HepG2 (cell line): ENCODE results near the gene GRIN3B. TPM values are rescaled to one million over a fixed set of nuclear protein-coding genes. Genes with fewer than 3 reads are reported as not detected.

Experiments
- EZH2 ChIP-seq: conservative IDR thresholded peaks from 2 replicates; pipeline ENCODE4 v1.6.1; 2012; ENCODE audit warnings: mild to moderate bottlenecking, low read depth, low read length, moderate library complexity
- MXD3 ChIP-seq: IDR thresholded peaks from 2 replicates; pipeline ENCODE4 v1.6.1; 2016; ENCODE audit warnings: mild to moderate bottlenecking, missing biosample characterization, missing genetic modification reagents
- NR2F1 ChIP-seq, 2 experiments: fragments of 450-650 bp in 1 of 2; formaldehyde crosslinking in 1 of 2; IDR thresholded peaks; 2 replicates each; pipeline versions ENCODE4 v1.5.0 to v1.6.1; 2016 to 2020; ENCODE audit warnings: mild to moderate bottlenecking in 1 of 2, missing compliant biosample characterization in 1 of 2, missing genetic modification reagents in 1 of 2, moderate library complexity in 1 of 2
- RARG ChIP-seq: sonication (generic); formaldehyde crosslinking; IDR thresholded peaks from 2 replicates; pipeline ENCODE4 v1.4.0; 2020; ENCODE audit warnings: low read depth, mild to moderate bottlenecking, missing genetic modification reagents
- SP5 ChIP-seq: IDR thresholded peaks from 2 replicates; pipeline ENCODE4 v1.6.1; 2016; ENCODE audit warnings: low read depth, borderline replicate concordance
- STAG1 ChIP-seq: sonication (generic); formaldehyde crosslinking; IDR thresholded peaks from 2 replicates; pipeline ENCODE4 v1.4.0; 2020; ENCODE audit warnings: missing genetic modification reagents
- SUZ12 ChIP-seq: fragments of 150-350 bp; IDR thresholded peaks from 2 replicates; pipeline ENCODE4 v1.6.1; 2014; ENCODE audit warnings: low read depth, low read length
- THYN1 ChIP-seq: sonication (generic); formaldehyde crosslinking; IDR thresholded peaks from 2 replicates; pipeline ENCODE4 v1.8.1; 2023; ENCODE audit warnings: low read depth, mild to moderate bottlenecking, moderate library complexity, missing genetic modification reagents, borderline replicate concordance
- YEATS2 ChIP-seq: sonication (generic); formaldehyde crosslinking; IDR thresholded peaks from 2 replicates; pipeline ENCODE4 v1.4.0; 2020; ENCODE audit warnings: missing genetic modification reagents, borderline replicate concordance
- YEATS4 ChIP-seq: sonication (generic); formaldehyde crosslinking; IDR thresholded peaks from 2 replicates; pipeline ENCODE4 v1.4.0; 2020; ENCODE audit warnings: missing genetic modification reagents, borderline replicate concordance
- ZBTB7B ChIP-seq: sonication (generic); formaldehyde crosslinking; IDR thresholded peaks from 2 replicates; pipeline ENCODE4 v1.4.0; 2020; ENCODE audit warnings: missing genetic modification reagents
- ZNF547 ChIP-seq: sonication (generic); formaldehyde crosslinking; IDR thresholded peaks from 2 replicates; pipeline ENCODE4 v1.5.1; 2020; ENCODE audit warnings: mild to moderate bottlenecking, missing genetic modification reagents
- ZNF556 ChIP-seq: sonication (generic); formaldehyde crosslinking; IDR thresholded peaks from 2 replicates; pipeline ENCODE4 v1.4.0; 2020; ENCODE audit warnings: mild to moderate bottlenecking, missing genetic modification reagents, borderline replicate concordance
- ZNF558 ChIP-seq: sonication (generic); formaldehyde crosslinking; IDR thresholded peaks from 2 replicates; pipeline ENCODE4 v1.9.0; 2022; ENCODE audit warnings: mild to moderate bottlenecking, missing genetic modification reagents, borderline replicate concordance
- ZNF577 ChIP-seq: sonication (generic); formaldehyde crosslinking; IDR thresholded peaks from 2 replicates; pipeline ENCODE4 v1.4.0; 2020; ENCODE audit warnings: mild to moderate bottlenecking, low read depth, missing genetic modification reagents, borderline replicate concordance
- ZNF652 ChIP-seq: IDR thresholded peaks from 2 replicates; pipeline ENCODE4 v1.6.1; 2016; ENCODE audit warnings: low read depth, borderline replicate concordance
- ZNF713 ChIP-seq: sonication (generic); formaldehyde crosslinking; IDR thresholded peaks from 2 replicates; pipeline ENCODE4 v1.4.0; 2020; ENCODE audit warnings: mild to moderate bottlenecking, missing genetic modification reagents
- polyA plus RNA-seq, 8 experiments: library from polyadenylated mRNA; depleted of rRNA in 3 of 8; stranded (reverse) in 7 of 8; unstranded in 1 of 8; fragments of >200 nt; fragmentation: Illumina TruSeq in 4 of 8; extraction: Trizol in 4 of 8; gene quantifications; 2 replicates each; pipeline versions ENCODE4 v1.2.1 to v1.2.3, GENCODE V29; 2011 to 2016; ENCODE audit warnings: low read depth in 4 of 8, missing spikeins in 1 of 8, mixed read lengths in 1 of 8; ENCODE audit not compliant: insufficient read depth in 1 of 8
- total RNA-seq, 5 experiments: library from RNA; depleted of rRNA; stranded (reverse); fragments of >200 nt; fragmentation: Illumina TruSeq; extraction: Trizol; gene quantifications; 2 replicates each; pipeline ENCODE4 v1.2.3, GENCODE V29; 2016; ENCODE audit warnings: low read depth in 1 of 5
- TF ChIP-seq, protein P1 (sequence below): sonication (generic); formaldehyde crosslinking; IDR thresholded peaks from one replicate; pipeline ENCODE4 v1.5.1; 2020; ENCODE audit warnings: mild to moderate bottlenecking, missing genetic modification reagents; ENCODE audit errors: not compliant biosample characterization
- TF ChIP-seq, protein P2 (sequence below): sonication (generic); formaldehyde crosslinking; conservative IDR thresholded peaks from 2 replicates; pipeline ENCODE4 v1.8.0; 2022; ENCODE audit warnings: mild to moderate bottlenecking, moderate library complexity, missing genetic modification reagents

The GRIN3B gene
- total and polyA plus RNA-seq, 2 of the 13 experiments (the other 11 are each of a cell fraction or from before 2014, with no cell fraction given), result 0.07 to 0.20 TPM

- TF ChIP-seq STAG1 (CRISPR knock-in tag) (no peak), ZNF577 (CRISPR knock-in tag) (no peak), SUZ12 (no peak), MXD3 (peak; percentile 93), ZNF713 (CRISPR knock-in tag) (no peak), YEATS4 (CRISPR knock-in tag) (peak; percentile 83; the same call in 1 of the 2 replicates), NR2F1 (CRISPR knock-in tag; IDR thresholded peaks at IDR 0.05) (no peak), ZNF652 (CRISPR knock-in tag) (no peak), ZBTB7B (CRISPR knock-in tag) (peak; percentile 68), ZNF558 (CRISPR knock-in tag) (no peak; the same call in 1 of the 2 replicates), SP5 (CRISPR knock-in tag) (no peak; the same call in 1 of the 2 replicates), ZNF556 (no peak; the same call in 1 of the 2 replicates), YEATS2 (no peak; the same call in 1 of the 2 replicates), THYN1 (CRISPR knock-in tag) (no peak), RARG (CRISPR knock-in tag) (0 out of 2 replicates have a peak, but pooled peaks have one; percentile 50), ZNF547 (CRISPR knock-in tag) (peak; percentile 88; the same call in 1 of the 2 replicates), EZH2 (no peak)
- TF ChIP-seq, protein P1, sequence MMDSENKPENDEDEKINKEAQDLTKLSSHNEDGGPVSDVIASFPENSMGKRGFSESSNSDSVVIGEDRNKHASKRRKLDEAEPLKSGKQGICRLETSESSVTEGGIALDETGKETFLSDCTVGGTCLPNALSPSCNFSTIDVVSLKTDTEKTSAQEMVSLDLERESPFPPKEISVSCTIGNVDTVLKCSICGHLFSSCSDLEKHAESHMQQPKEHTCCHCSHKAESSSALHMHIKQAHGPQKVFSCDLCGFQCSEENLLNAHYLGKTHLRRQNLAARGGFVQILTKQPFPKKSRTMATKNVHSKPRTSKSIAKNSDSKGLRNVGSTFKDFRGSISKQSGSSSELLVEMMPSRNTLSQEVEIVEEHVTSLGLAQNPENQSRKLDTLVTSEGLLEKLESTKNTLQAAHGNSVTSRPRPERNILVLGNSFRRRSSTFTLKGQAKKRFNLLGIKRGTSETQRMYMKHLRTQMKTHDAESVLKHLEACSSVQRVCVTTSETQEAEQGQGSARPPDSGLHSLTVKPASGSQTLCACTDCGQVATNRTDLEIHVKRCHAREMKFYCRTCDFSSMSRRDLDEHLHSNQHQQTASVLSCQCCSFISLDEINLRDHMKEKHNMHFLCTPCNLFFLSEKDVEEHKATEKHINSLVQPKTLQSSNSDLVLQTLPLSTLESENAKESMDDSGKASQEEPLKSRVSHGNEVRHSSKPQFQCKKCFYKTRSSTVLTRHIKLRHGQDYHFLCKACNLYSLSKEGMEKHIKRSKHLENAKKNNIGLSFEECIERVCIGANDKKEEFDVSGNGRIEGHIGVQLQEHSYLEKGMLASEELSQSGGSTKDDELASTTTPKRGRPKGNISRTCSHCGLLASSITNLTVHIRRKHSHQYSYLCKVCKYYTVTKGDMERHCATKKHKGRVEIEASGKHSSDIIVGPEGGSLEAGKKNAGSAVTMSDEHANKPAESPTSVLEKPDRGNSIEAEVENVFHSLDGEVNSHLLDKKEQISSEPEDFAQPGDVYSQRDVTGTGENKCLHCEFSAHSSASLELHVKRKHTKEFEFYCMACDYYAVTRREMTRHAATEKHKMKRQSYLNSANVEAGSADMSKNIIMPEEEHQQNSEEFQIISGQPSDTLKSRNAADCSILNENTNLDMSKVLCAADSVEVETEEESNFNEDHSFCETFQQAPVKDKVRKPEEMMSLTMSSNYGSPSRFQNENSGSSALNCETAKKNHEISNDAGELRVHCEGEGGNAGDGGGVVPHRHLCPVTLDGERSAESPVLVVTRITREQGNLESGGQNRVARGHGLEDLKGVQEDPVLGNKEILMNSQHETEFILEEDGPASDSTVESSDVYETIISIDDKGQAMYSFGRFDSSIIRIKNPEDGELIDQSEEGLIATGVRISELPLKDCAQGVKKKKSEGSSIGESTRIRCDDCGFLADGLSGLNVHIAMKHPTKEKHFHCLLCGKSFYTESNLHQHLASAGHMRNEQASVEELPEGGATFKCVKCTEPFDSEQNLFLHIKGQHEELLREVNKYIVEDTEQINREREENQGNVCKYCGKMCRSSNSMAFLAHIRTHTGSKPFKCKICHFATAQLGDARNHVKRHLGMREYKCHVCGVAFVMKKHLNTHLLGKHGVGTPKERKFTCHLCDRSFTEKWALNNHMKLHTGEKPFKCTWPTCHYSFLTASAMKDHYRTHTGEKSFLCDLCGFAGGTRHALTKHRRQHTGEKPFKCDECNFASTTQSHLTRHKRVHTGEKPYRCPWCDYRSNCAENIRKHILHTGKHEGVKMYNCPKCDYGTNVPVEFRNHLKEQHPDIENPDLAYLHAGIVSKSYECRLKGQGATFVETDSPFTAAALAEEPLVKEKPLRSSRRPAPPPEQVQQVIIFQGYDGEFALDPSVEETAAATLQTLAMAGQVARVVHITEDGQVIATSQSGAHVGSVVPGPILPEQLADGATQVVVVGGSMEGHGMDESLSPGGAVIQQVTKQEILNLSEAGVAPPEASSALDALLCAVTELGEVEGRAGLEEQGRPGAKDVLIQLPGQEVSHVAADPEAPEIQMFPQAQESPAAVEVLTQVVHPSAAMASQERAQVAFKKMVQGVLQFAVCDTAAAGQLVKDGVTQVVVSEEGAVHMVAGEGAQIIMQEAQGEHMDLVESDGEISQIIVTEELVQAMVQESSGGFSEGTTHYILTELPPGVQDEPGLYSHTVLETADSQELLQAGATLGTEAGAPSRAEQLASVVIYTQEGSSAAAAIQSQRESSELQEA, result peak; percentile 52
- TF ChIP-seq, protein P2, sequence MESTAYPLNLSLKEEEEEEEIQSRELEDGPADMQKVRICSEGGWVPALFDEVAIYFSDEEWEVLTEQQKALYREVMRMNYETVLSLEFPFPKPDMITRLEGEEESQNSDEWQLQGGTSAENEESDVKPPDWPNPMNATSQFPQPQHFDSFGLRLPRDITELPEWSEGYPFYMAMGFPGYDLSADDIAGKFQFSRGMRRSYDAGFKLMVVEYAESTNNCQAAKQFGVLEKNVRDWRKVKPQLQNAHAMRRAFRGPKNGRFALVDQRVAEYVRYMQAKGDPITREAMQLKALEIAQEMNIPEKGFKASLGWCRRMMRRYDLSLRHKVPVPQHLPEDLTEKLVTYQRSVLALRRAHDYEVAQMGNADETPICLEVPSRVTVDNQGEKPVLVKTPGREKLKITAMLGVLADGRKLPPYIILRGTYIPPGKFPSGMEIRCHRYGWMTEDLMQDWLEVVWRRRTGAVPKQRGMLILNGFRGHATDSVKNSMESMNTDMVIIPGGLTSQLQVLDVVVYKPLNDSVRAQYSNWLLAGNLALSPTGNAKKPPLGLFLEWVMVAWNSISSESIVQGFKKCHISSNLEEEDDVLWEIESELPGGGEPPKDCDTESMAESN, result peak; percentile 71
These were observed 51.0 kb downstream of the GRIN3B start (continued) for GRCh38 chr19:1050989-1051788.
